K562 (cell line): ENCODE measurements around the gene LDB1. TPM values are rescaled to one million over a fixed set of nuclear protein-coding genes. Genes with fewer than 3 reads are reported as not detected.
A peak's percentile ranks its signal among the peaks of the same experiment; 100 is the strongest.

Source experiments
- ATAC-seq: fragments of 200-7000 bp; cut with Tn5 transposase; 3 replicates; pipeline ENCODE4 v1.9.1; 2020; ENCODE audit warnings: moderate library complexity
- BruUV-seq: library from RNA; stranded (reverse); fragments of 400-500 nt; replicated peaks from 2 replicates; lab custom pipeline; 2021; lab: Mats Ljungman, UMichigan
- CTCF ChIA-PET: fragments of 300-600 bp; formaldehyde crosslinking; extraction: SDS; loops from one replicate; lab custom pipeline; 2021; ENCODE audit warnings: low intra/inter-chr PET ratio; lab: Yijun Ruan, JAX
- POLR2A ChIA-PET: fragments of 300-600, 350-650 bp; sonication (Branson Sonifier 250); formaldehyde crosslinking; extraction: SDS; loops from one replicate; lab custom pipeline; 2021; ENCODE audit warnings: antibody characterized with exemption, inconsistent platforms; lab: Yijun Ruan, JAX
- DNase-seq, 4 experiments: peaks; one replicate each; pipeline versions ENCODE4 v3.0.0 to v3.0.0-alpha.2; 2011 to 2018; ENCODE audit warnings: low spot score in 3 of 4, mixed read lengths in 3 of 4; ENCODE audit errors: extremely low read depth in 1 of 4
- FAIRE-seq: peaks from 2 replicates; lab custom pipeline; 2011; peaks lifted over from hg19 to GRCh38; lab: Jason Lieb, UNC
- H2AFZ ChIP-seq: 2 replicates; pipeline ENCODE4 v1.6.0; 2011; ENCODE audit warnings: low read depth, low read length, control low read depth, inconsistent platforms
- H3K27ac ChIP-seq: fragments of 200-600 bp; 3 replicates; pipeline ENCODE4 v1.8.0; 2011; ENCODE audit warnings: low read depth, mild to moderate bottlenecking, control low read depth, inconsistent platforms, low read length, moderate library complexity, mixed read lengths; ENCODE audit errors: extremely low read depth
- H3K27me3 ChIP-seq, 2 experiments: fragments of 300-600 bp in 1 of 2; 2 replicates in 1 of 2; 3 replicates in 1 of 2; pipeline versions ENCODE4 v1.6.0 to v1.8.0; 2011; ENCODE audit warnings: inconsistent platforms in 2 of 2, low read length in 2 of 2, mild to moderate bottlenecking in 1 of 2, mixed read lengths in 1 of 2, moderate library complexity in 1 of 2; ENCODE audit not compliant: control insufficient read depth in 2 of 2, insufficient read depth in 2 of 2
- H3K36me3 ChIP-seq: fragments of 300-600 bp; 3 replicates; pipeline ENCODE4 v1.8.0; 2011; ENCODE audit warnings: mild to moderate bottlenecking, low read length, inconsistent platforms; ENCODE audit not compliant: control insufficient read depth, insufficient read depth
- H3K4me1 ChIP-seq, 2 experiments: fragments of 200-600 bp in 1 of 2; replicated peaks in 1 of 2; 2 replicates in 1 of 2; 3 replicates in 1 of 2; pipeline versions ENCODE4 v1.5.1 to v1.8.0; 2011; ENCODE audit warnings: inconsistent platforms in 2 of 2, low read length in 2 of 2, mild to moderate bottlenecking in 1 of 2, mixed read lengths in 1 of 2, moderate library complexity in 1 of 2; ENCODE audit not compliant: control insufficient read depth in 2 of 2, insufficient read depth in 2 of 2
- H3K4me2 ChIP-seq: 2 replicates; pipeline ENCODE4 v1.6.1; 2011; ENCODE audit warnings: low read length, control low read depth, inconsistent platforms, mixed read lengths; ENCODE audit not compliant: insufficient read depth
- H3K4me3 ChIP-seq: fragments of 200-600 bp; sonication (generic), shearing (Covaris generic); 2 replicates; pipeline ENCODE4 v1.5.1; 2016; ENCODE audit warnings: control low read depth, inconsistent platforms
- H3K79me2 ChIP-seq: fragments of 200-600 bp; 3 replicates; pipeline ENCODE4 v1.8.0; 2011; ENCODE audit warnings: low read length, inconsistent platforms; ENCODE audit not compliant: control insufficient read depth, insufficient read depth
- H3K9ac ChIP-seq, 2 experiments: 2 replicates each; pipeline versions ENCODE4 v1.6.0 to v1.6.1; 2011; ENCODE audit warnings: low read depth in 2 of 2, low read length in 2 of 2, control low read depth in 1 of 2, inconsistent platforms in 1 of 2, mild to moderate bottlenecking in 1 of 2, mixed read lengths in 1 of 2; ENCODE audit not compliant: insufficient read depth in 1 of 2
- H3K9me1 ChIP-seq: one replicate; pipeline ENCODE4 v1.6.0; 2011; ENCODE audit warnings: inconsistent platforms, mild to moderate bottlenecking, low read length, moderate library complexity; ENCODE audit not compliant: control insufficient read depth, insufficient read depth
- H3K9me3 ChIP-seq: replicated peaks from 2 replicates; pipeline ENCODE4 v1.5.1; 2011; ENCODE audit warnings: low read depth, low read length, inconsistent platforms; ENCODE audit not compliant: control insufficient read depth, insufficient read depth
- H4K20me1 ChIP-seq: replicated peaks from 2 replicates; pipeline ENCODE4 v1.6.1; 2011; ENCODE audit warnings: low read length, inconsistent platforms, mixed read lengths; ENCODE audit not compliant: control insufficient read depth, insufficient read depth
- BHLHE40 ChIP-seq: IDR thresholded peaks from 2 replicates; pipeline ENCODE4 v1.6.1; 2011; ENCODE audit warnings: low read length, improper control_type of control experiment
- CTBP1 ChIP-seq: fragments of 450-650 bp; IDR thresholded peaks from 2 replicates; pipeline ENCODE4 v1.6.1; 2016; ENCODE audit warnings: borderline replicate concordance
- ELF4 ChIP-seq: fragments of 450-650 bp; formaldehyde crosslinking; IDR thresholded peaks from 2 replicates; pipeline ENCODE4 v1.4.0; 2022; ENCODE audit warnings: missing genetic modification characterization
- ESRRA ChIP-seq: fragments of 450-650 bp; IDR thresholded peaks from 2 replicates; pipeline ENCODE4 v1.6.1; 2014; ENCODE audit warnings: low read depth, mild to moderate bottlenecking, moderate library complexity, borderline replicate concordance
- FUS ChIP-seq: fragments of 200-400 bp; formaldehyde crosslinking; optimal IDR thresholded peaks from 2 replicates; pipeline ENCODE3; 2017; ENCODE audit warnings: low read depth, low read length
- HLTF ChIP-seq: fragments of 450-650 bp; IDR thresholded peaks from 2 replicates; pipeline ENCODE4 v1.6.1; 2016
- HMG20B ChIP-seq: fragments of 250-450 bp; sonication (Bioruptor Pico); IDR thresholded peaks from 2 replicates; pipeline ENCODE4 v1.5.0; 2021; ENCODE audit warnings: mild to moderate bottlenecking
- MYC ChIP-seq, 2 experiments: fragments of 250-450 bp in 1 of 2; sonication (Bioruptor Pico) in 1 of 2; IDR thresholded peaks; 2 replicates each; pipeline versions ENCODE4 v1.5.1 to v1.6.1; 2012 to 2021; ENCODE audit warnings: low read depth in 2 of 2, borderline replicate concordance in 1 of 2, improper control_type of control experiment in 1 of 2, low read length in 1 of 2, mild to moderate bottlenecking in 1 of 2, moderate library complexity in 1 of 2
- PBX2 ChIP-seq, 2 experiments: IDR thresholded peaks in 1 of 2; conservative IDR thresholded peaks in 1 of 2; 2 replicates each; pipeline ENCODE4 v1.6.1; 2016; ENCODE audit warnings: low read depth in 2 of 2, mild to moderate bottlenecking in 1 of 2, missing compliant biosample characterization in 1 of 2, missing genetic modification characterization in 1 of 2, moderate library complexity in 1 of 2
- PRMT5 ChIP-seq: sonication (generic); formaldehyde crosslinking; IDR thresholded peaks from 2 replicates; pipeline ENCODE4 v1.5.0; 2020; ENCODE audit warnings: missing genetic modification reagents
- RREB1 ChIP-seq: fragments of 250-450 bp; sonication (Bioruptor Pico); IDR thresholded peaks from 2 replicates; pipeline ENCODE4 v1.4.0; 2020
- ZSCAN32 ChIP-seq: fragments of 450-650 bp; formaldehyde crosslinking; IDR thresholded peaks from 2 replicates; pipeline ENCODE4 v1.4.0; 2020; ENCODE audit warnings: mild to moderate bottlenecking, moderate library complexity
- WGBS: fragments of 100-300 bp; shearing (Covaris generic); methylation state at CpG from one replicate; pipeline ENCODE4 v1.1.6; 2016; ENCODE audit warnings: low coverage, mixed read lengths; ENCODE audit not compliant: insufficient coverage; ENCODE audit errors: missing lambda C conversion rate; 5-methylcytosine and 5-hydroxymethylcytosine counted together
- in situ Hi-C: fragments of 300-500 bp; cut with MboI; formaldehyde crosslinking; loops from 4 replicates; pipeline ENCODE4 v1.15.0; 2018; ENCODE audit warnings: inconsistent platforms, mixed read lengths
- intact Hi-C: fragments of 100-400 bp; cut with micrococcal nuclease; formaldehyde crosslinking; loops from 2 replicates; pipeline ENCODE4 v1.14.2; 2022
- polyA plus RNA-seq, 8 experiments: library from polyadenylated mRNA; depleted of rRNA in 4 of 8; stranded (reverse) in 5 of 8; unstranded in 3 of 8; fragments of >200 nt; fragmentation: Nextera tagmentation in 2 of 8; fragmentation: Illumina TruSeq in 1 of 8; extraction: Ambion mirVana in 2 of 8; extraction: Trizol in 1 of 8; gene quantifications; 2 replicates each; pipeline versions ENCODE4 v1.2.1 to v1.2.3, GENCODE V29; 2011 to 2014; ENCODE audit warnings: inconsistent platforms in 1 of 8, missing spikeins in 1 of 8
- total RNA-seq, 7 experiments: library from RNA; depleted of rRNA in 6 of 7; stranded (reverse); fragments of >200 nt in 6 of 7; fragmentation: Illumina TruSeq in 2 of 7; extraction: Trizol in 2 of 7; gene quantifications; 2 replicates each; pipeline versions ENCODE4 v1.2.1 to v1.2.3, GENCODE V29; 2011 to 2021; ENCODE audit warnings: low replicate concordance in 1 of 7

LDB1 gene
- total and polyA plus RNA-seq, 9 of the 15 experiments (the other 6 are each of a cell fraction or from before 2014, with no cell fraction given): 1.9 to 137 (median 105) TPM

GRCh38 chr10:102120991-102121738 is 997 bp upstream of the LDB1 start:
- no TSS peak for BruUV-seq
- H3K9me3 ChIP-seq: no peaks in the 10 kb centered on the region
- 3% methylated on average over 6 of the region's 15 CpGs for whole genome bisulfite sequencing
- peaks cover 29 to 46% of the 10 kb centered on the region in 2 experiments for H3K4me1 ChIP-seq
- CTCF ChIA-PET: no interaction called here
- H2AFZ ChIP-seq: peak overlapping the region; percentile 87
- H3K36me3 ChIP-seq: 0 out of 3 replicates have a peak, but pooled peaks cover 2% of the 10 kb centered on the region
- H3K4me2 ChIP-seq: peak overlapping the region; percentile 91
- peak in 2 of 4 experiments; percentile 49 to 74 for DNase-seq
- H3K9ac ChIP-seq: peak overlapping the region; percentile 83 to 95
- peak; percentile 16 for ATAC-seq
- no peaks in the 10 kb centered on the region for H4K20me1 ChIP-seq
- intact Hi-C loops (no loop called here), in situ Hi-C loops (no loop called here)
- POLR2A ChIA-PET: no interaction called here
- peak overlapping the region; percentile 90 for H3K27ac ChIP-seq
- FAIRE-seq: peak; percentile 69
- no peaks in the 10 kb centered on the region for H3K27me3 ChIP-seq
- H3K9me1 ChIP-seq: no peaks in the 10 kb centered on the region
- peaks cover 51% of the 10 kb centered on the region for H3K79me2 ChIP-seq
- H3K4me3 ChIP-seq: peak overlapping the region; percentile 83
- TF ChIP-seq ZSCAN32 (CRISPR knock-in tag): no peak
- TF ChIP-seq HLTF: no peak
- TF ChIP-seq BHLHE40: no peak
- no peak for TF ChIP-seq PRMT5
- TF ChIP-seq RREB1 (CRISPR knock-in tag): no peak
- TF ChIP-seq FUS: no peak
- peak; percentile 82 for TF ChIP-seq CTBP1
- no peak for TF ChIP-seq HMG20B (CRISPR knock-in tag)
- no peak for TF ChIP-seq PBX2 (CRISPR knock-in tag; IDR thresholded peaks at IDR 0.05; ENCODE audit: low read depth)
- no peak for TF ChIP-seq PBX2 (tag; conservative IDR thresholded peaks at IDR 0.05; ENCODE audit: low read depth)
- no peak for TF ChIP-seq MYC (IDR thresholded peaks at IDR 0.05; ENCODE audit: low read depth, low read length)
- TF ChIP-seq MYC (CRISPR knock-in tag; IDR thresholded peaks at IDR 0.05; ENCODE audit: borderline replicate concordance, low read depth): 0 out of 2 replicates have a peak, but pooled peaks have one; percentile 1
- TF ChIP-seq ESRRA: peak; percentile 95
- no peak for TF ChIP-seq ELF4 (CRISPR knock-in tag)
